ENCODE data around the gene RPS5. TPM values are rescaled to one million over a fixed set of nuclear protein-coding genes. Genes with fewer than 3 reads are reported as not detected.

RPS5 gene
- total RNA-seq, 1 experiment from 2014 or later: 1,436 TPM

DNA sequence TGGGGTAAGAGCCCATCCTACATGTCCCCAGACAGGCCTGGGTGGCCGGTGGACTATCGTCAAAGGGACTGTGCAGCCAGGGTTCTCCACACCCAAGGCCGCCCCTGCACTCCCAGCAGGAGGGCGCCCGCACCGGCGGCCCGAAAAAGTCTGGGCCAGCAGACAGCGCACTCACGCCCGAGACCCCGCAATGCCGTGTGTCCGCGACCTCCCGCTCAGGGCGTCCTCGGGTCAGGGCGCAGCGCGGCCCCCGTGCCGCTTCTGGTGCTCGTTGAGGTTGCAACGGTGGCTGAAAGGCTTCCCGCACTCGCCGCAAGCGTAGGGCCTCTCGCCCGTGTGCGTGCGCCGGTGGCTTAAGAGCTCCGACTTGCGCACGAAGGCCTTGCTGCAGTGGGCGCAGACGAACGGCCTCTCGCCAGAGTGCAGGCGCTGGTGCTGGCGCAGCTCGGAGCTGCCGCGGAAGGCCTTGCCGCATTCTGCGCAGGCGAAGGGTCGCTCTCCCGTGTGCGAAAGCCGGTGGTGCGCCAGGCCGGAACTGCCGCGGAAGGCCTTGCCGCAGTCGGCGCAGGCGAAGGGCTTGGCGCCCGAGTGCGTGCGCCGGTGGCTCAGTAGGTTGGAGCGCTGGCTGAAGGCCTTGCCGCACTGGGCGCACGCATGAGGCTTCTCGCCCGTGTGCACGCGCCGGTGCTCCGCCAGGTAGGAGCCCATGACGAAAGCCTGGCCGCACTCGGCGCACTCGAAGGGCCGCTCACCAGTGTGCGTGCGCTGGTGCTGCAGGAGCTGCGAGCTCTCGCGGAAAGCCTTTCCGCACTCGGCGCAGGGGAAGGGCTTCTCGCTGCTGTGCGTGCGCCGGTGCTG lies 30.9 kb upstream of the RPS5 start:
- H3K27me3 Mint-ChIP-seq (ENCODE audit: insufficient read depth, unreplicated experiment): no peaks in the 10 kb centered on the region
- POLR2A ChIA-PET: no interaction called here
- no peak overlapping the region for H3K27ac Mint-ChIP-seq (ENCODE audit: unreplicated experiment)
- H3K4me3 Mint-ChIP-seq (ENCODE audit: unreplicated experiment): no peak overlapping the region
- no peaks in the 10 kb centered on the region for H3K9me3 Mint-ChIP-seq (ENCODE audit: unreplicated experiment)
- no peaks in the 10 kb centered on the region for H3K9me3 ChIP-seq
- no peak for DNase-seq
- no peaks in the 10 kb centered on the region for H3K4me1 Mint-ChIP-seq (ENCODE audit: low read depth, unreplicated experiment)
- TF ChIP-seq, protein P1, sequence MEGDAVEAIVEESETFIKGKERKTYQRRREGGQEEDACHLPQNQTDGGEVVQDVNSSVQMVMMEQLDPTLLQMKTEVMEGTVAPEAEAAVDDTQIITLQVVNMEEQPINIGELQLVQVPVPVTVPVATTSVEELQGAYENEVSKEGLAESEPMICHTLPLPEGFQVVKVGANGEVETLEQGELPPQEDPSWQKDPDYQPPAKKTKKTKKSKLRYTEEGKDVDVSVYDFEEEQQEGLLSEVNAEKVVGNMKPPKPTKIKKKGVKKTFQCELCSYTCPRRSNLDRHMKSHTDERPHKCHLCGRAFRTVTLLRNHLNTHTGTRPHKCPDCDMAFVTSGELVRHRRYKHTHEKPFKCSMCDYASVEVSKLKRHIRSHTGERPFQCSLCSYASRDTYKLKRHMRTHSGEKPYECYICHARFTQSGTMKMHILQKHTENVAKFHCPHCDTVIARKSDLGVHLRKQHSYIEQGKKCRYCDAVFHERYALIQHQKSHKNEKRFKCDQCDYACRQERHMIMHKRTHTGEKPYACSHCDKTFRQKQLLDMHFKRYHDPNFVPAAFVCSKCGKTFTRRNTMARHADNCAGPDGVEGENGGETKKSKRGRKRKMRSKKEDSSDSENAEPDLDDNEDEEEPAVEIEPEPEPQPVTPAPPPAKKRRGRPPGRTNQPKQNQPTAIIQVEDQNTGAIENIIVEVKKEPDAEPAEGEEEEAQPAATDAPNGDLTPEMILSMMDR (IDR thresholded peaks at IDR 0.05; ENCODE audit: insufficient read depth in 1 of 2, low read depth in 1 of 2, low read length in 1 of 2, severe bottlenecking in 1 of 2, unreplicated experiment in 1 of 2): no peak
- no peaks in the 10 kb centered on the region for H3K36me3 Mint-ChIP-seq (ENCODE audit: insufficient read depth, unreplicated experiment)
- intact Hi-C loops (cut with micrococcal nuclease; ENCODE audit: unreplicated experiment): no loop called here
- H3K4me3 ChIP-seq (ENCODE audit: low read depth, low read length): no peak overlapping the region
- no peaks in the 10 kb centered on the region for H3K36me3 ChIP-seq (ENCODE audit: control insufficient read depth, insufficient read depth, low read length)
- H3K27me3 ChIP-seq (replicated peaks; ENCODE audit: control insufficient read depth, insufficient read depth, low read length): no peaks in the 10 kb centered on the region
- CTCF ChIA-PET: no interaction called here
- BruUV-seq (replicated peaks): no TSS peak
- H3K4me1 ChIP-seq: no peaks in the 10 kb centered on the region

DNA sequence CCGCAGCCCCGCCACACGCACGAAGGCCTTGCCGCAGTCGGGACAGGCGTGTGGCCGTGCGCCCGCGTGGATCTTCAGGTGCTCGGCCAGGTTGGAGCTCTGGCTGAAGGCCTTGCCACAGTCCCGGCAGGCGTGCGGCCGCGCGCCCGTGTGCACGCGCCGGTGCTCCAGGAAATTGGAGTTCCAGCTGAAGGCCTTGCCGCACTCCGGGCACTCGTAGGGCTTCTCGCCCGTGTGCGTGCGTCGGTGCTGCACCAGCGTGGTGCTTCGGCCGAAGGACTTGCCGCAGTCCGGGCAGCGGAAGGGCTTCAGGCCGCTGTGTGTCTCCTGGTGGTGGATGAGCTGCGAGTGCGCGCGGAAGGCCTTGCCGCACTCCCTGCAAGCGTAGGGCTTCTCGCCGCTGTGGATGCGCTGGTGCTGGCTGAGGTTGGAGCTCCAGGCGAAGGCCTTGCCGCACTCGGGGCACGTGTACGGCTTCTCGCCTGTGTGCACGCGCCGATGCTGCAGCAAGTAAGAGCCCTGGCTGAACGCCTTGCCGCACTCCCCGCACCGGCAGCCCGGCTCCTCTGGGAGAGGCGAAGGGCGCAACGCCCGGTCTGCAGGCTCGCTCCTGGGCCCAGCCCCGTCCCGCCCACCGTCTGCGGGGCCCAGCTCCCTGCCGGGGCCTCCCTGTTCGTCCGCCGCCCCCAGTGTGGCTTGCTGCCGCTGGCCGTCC lies 30.1 kb upstream of the RPS5 start:
- no TSS peak for BruUV-seq (replicated peaks)
- Mint-ChIP-seq H3K4me1 (ENCODE audit: low read depth, unreplicated experiment) (no peaks in the 10 kb centered on the region), H3K27me3 (ENCODE audit: insufficient read depth, unreplicated experiment) (no peaks in the 10 kb centered on the region), H3K27ac (ENCODE audit: unreplicated experiment) (no peak overlapping the region), H3K9me3 (ENCODE audit: unreplicated experiment) (no peaks in the 10 kb centered on the region), H3K36me3 (ENCODE audit: insufficient read depth, unreplicated experiment) (peaks cover 4% of the 10 kb centered on the region), H3K4me3 (ENCODE audit: unreplicated experiment) (no peak overlapping the region)
- no peak for DNase-seq
- POLR2A ChIA-PET: no interaction called here
- Histone ChIP-seq H3K27me3 (replicated peaks; ENCODE audit: control insufficient read depth, insufficient read depth, low read length) (no peaks in the 10 kb centered on the region), H3K4me1 (peaks cover 5% of the 10 kb centered on the region; the same call in 1 of the 2 replicates), H3K36me3 (ENCODE audit: control insufficient read depth, insufficient read depth, low read length) (no peaks in the 10 kb centered on the region), H3K4me3 (ENCODE audit: low read depth, low read length) (no peak overlapping the region), H3K9me3 (no peaks in the 10 kb centered on the region)
- CTCF ChIA-PET: no interaction called here
- TF ChIP-seq, protein P1 (IDR thresholded peaks at IDR 0.05; ENCODE audit: insufficient read depth in 1 of 2, low read depth in 1 of 2, low read length in 1 of 2, severe bottlenecking in 1 of 2, unreplicated experiment in 1 of 2): no peak
- intact Hi-C loops (cut with micrococcal nuclease; ENCODE audit: unreplicated experiment): no loop called here

DNA sequence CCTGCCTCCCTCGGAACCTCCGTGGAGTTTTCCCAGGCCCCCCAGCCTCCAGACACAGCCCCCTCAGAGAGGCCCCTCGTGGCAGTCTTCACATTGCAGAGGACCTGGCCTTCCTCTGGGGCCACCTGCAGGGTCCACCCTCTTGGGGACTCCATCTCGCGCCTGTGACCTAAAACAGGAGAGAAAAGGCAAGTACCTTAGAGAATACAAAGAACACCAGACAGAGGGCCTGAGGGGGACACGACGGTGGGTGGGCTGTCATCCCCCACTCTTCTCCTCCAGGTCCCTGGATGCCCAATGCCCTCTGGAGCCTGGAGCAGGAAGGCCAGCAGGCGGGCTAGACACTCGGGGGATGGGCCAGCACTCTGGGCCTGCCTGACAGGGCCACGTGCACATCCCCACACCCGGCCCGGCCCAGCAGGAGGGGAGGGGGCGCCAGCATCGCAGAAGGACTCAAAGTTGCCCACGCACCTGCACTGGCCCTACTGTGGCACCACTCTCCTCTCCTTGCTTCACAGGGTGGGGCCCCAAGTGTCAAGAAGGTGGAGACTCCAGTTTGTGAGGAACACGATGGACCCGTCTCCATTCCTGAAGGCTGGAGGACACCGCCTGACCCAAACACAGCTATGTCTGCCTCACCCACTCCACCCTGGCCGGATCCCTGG lies 29.5 kb upstream of the RPS5 start:
- ChIA-PET CTCF (no interaction called here), POLR2A (no interaction called here)
- Histone ChIP-seq H3K4me1 (peaks cover 5% of the 10 kb centered on the region; the same call in 1 of the 2 replicates), H3K36me3 (ENCODE audit: control insufficient read depth, insufficient read depth, low read length) (no peaks in the 10 kb centered on the region), H3K4me3 (ENCODE audit: low read depth, low read length) (no peak overlapping the region), H3K9me3 (no peaks in the 10 kb centered on the region), H3K27me3 (replicated peaks; ENCODE audit: control insufficient read depth, insufficient read depth, low read length) (no peaks in the 10 kb centered on the region)
- no peaks in the 10 kb centered on the region for H3K4me1 Mint-ChIP-seq (ENCODE audit: low read depth, unreplicated experiment)
- H3K9me3 Mint-ChIP-seq (ENCODE audit: unreplicated experiment): no peaks in the 10 kb centered on the region
- no peak overlapping the region for H3K27ac Mint-ChIP-seq (ENCODE audit: unreplicated experiment)
- TF ChIP-seq, protein P1 (IDR thresholded peaks at IDR 0.05; ENCODE audit: insufficient read depth in 1 of 2, low read depth in 1 of 2, low read length in 1 of 2, severe bottlenecking in 1 of 2, unreplicated experiment in 1 of 2): no peak
- BruUV-seq (replicated peaks): no TSS peak
- H3K4me3 Mint-ChIP-seq (ENCODE audit: unreplicated experiment): no peak overlapping the region
- DNase-seq: no peak
- intact Hi-C loops (cut with micrococcal nuclease; ENCODE audit: unreplicated experiment): no loop called here
- H3K36me3 Mint-ChIP-seq (ENCODE audit: insufficient read depth, unreplicated experiment): peaks cover 11% of the 10 kb centered on the region
- no peaks in the 10 kb centered on the region for H3K27me3 Mint-ChIP-seq (ENCODE audit: insufficient read depth, unreplicated experiment)

All from Caco-2 (cell line).